Measurements from ENCODE around the gene SCGN. TPM values are rescaled to one million over a fixed set of nuclear protein-coding genes. Genes with fewer than 3 reads are reported as not detected.

SCGN gene
- total RNA-seq, 1 donor from 2014 or later: not detected

DNA sequence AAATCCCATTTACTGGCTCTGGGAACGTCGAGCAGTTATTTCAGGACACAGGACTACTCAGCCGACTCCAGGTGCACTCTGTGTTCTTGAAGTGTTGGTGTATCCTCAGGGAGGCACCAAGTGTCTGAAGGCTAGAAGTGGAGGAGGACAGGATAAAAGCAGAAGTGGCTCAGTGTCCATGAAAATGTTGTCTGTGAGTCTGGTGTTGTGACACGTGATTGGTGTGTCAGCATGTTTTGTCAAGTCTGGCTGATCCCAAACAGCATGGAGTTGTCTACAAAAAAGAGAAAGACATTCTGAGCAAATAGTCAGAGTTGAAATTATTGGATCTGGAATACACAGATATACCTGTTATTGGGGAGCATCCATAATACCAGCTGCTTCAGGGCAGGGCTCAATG, 30.3 kb downstream of the SCGN start:
- TF ChIP-seq, protein P1, sequence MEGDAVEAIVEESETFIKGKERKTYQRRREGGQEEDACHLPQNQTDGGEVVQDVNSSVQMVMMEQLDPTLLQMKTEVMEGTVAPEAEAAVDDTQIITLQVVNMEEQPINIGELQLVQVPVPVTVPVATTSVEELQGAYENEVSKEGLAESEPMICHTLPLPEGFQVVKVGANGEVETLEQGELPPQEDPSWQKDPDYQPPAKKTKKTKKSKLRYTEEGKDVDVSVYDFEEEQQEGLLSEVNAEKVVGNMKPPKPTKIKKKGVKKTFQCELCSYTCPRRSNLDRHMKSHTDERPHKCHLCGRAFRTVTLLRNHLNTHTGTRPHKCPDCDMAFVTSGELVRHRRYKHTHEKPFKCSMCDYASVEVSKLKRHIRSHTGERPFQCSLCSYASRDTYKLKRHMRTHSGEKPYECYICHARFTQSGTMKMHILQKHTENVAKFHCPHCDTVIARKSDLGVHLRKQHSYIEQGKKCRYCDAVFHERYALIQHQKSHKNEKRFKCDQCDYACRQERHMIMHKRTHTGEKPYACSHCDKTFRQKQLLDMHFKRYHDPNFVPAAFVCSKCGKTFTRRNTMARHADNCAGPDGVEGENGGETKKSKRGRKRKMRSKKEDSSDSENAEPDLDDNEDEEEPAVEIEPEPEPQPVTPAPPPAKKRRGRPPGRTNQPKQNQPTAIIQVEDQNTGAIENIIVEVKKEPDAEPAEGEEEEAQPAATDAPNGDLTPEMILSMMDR (IDR thresholded peaks at IDR 0.05; ENCODE audit: unreplicated experiment): no peak
- Mint-ChIP-seq H3K4me3 (no peak overlapping the region), H3K36me3 (no peaks in the 10 kb centered on the region), H3K27me3 (ENCODE audit: low read depth) (peaks cover 10% of the 10 kb centered on the region), H3K9me3 (peaks cover 8% of the 10 kb centered on the region), H3K27ac (no peak overlapping the region), H3K4me1 (peaks cover 6% of the 10 kb centered on the region)
- no peak for DNase-seq (ENCODE audit: low spot score in 2 of 2, unreplicated experiment in 2 of 2)

DNA sequence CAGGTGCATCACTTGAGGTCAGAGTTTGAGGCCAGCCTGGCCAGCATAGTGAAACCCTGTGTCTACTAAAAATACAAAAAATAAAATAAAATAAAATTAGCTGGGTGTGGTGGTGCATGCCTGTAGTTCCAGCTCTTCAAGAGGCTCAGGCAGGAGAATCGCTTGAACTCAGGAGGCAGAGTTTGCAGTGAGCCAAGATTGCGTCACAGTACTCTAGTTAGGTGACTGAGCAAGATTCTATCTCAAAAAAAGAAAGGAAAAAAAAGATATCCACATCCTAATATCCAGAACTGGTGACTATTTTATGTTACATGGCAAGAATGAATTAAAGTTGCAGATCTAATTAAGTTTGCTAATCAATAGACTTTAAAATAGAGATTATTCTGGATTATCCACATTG, 32.5 kb downstream of the SCGN start:
- DNase-seq (ENCODE audit: low spot score in 2 of 2, unreplicated experiment in 2 of 2): no peak
- Mint-ChIP-seq H3K27ac (no peak overlapping the region), H3K9me3 (peaks cover 8% of the 10 kb centered on the region), H3K4me3 (no peak overlapping the region), H3K4me1 (peaks cover 6% of the 10 kb centered on the region), H3K27me3 (ENCODE audit: low read depth) (peaks cover 11% of the 10 kb centered on the region), H3K36me3 (no peaks in the 10 kb centered on the region)
- TF ChIP-seq, protein P1 (IDR thresholded peaks at IDR 0.05; ENCODE audit: unreplicated experiment): no peak

DNA sequence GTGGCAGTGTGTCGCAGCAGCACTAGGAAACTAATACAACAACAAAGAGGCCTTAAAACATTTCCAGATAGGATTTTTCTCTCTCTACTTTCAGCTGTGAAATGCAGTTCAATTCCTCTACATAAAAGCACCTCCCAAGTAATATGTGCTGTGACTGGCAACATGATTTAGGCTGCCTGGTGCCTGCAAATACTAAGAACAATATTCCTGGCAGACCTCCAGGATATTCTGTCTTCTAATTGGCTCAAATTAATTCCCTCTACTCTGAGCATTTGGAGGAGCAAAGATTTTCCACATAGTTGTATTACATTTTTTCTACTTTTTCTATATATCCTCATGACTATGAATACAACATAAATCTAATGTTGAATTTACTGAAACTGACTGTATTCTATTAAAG, 33.2 kb downstream of the SCGN start:
- peaks cover 8% of the 10 kb centered on the region for H3K9me3 Mint-ChIP-seq
- H3K27me3 Mint-ChIP-seq (ENCODE audit: low read depth): peaks cover 11% of the 10 kb centered on the region
- H3K4me1 Mint-ChIP-seq: peaks cover 6% of the 10 kb centered on the region
- H3K4me3 Mint-ChIP-seq: no peak overlapping the region
- no peak overlapping the region for H3K27ac Mint-ChIP-seq
- TF ChIP-seq, protein P1 (IDR thresholded peaks at IDR 0.05; ENCODE audit: unreplicated experiment): no peak
- no peak for DNase-seq (ENCODE audit: low spot score in 2 of 2, unreplicated experiment in 2 of 2)
- no peaks in the 10 kb centered on the region for H3K36me3 Mint-ChIP-seq

DNA sequence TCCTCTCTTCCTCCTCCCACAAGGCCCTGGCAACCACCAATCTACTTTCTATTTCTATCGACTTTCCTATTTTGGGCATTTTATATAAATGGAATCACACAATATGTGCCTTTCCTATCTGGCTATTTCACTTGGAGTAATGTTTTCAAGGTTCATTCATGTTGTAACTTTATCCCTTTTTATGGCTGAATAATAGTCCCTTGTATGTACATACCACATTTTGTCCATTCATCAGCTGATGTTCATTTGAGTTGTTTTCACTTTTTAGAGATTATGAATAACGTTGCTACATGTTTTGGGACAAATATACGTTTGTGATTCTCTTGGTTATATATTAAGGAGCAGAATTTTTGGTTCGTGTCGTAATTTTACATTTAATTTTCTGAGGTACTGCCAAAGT, 33.9 kb downstream of the SCGN start:
- peaks cover 8% of the 10 kb centered on the region for H3K9me3 Mint-ChIP-seq
- no peaks in the 10 kb centered on the region for H3K36me3 Mint-ChIP-seq
- no peak overlapping the region for H3K27ac Mint-ChIP-seq

DNA sequence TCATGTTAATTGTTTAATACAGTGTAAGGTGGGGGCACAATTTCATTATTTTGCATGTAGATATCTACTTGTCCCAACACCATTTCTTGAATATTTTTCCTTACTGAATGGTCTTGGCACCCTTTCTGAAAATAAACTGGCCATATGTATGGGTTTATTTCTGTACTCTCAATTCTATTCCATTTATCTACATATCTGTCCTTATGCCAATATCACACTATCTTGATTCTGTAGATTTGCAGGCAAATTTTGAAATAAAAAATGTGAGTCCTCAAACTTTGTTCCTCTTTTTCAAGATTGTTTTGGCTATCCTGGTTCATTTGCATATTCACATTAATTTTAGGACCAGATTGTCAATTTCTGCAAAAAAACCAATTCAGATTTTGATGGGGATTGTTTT, 34.8 kb downstream of the SCGN start:
- H3K4me3 Mint-ChIP-seq: no peak overlapping the region
- peaks cover 8% of the 10 kb centered on the region for H3K9me3 Mint-ChIP-seq
- no peak overlapping the region for H3K27ac Mint-ChIP-seq
- peaks cover 7% of the 10 kb centered on the region for H3K27me3 Mint-ChIP-seq (ENCODE audit: low read depth)
- TF ChIP-seq, protein P1 (IDR thresholded peaks at IDR 0.05; ENCODE audit: unreplicated experiment): no peak
- no peaks in the 10 kb centered on the region for H3K36me3 Mint-ChIP-seq
- H3K4me1 Mint-ChIP-seq: peaks cover 6% of the 10 kb centered on the region
- no peak for DNase-seq (ENCODE audit: low spot score in 2 of 2, unreplicated experiment in 2 of 2)

More for the DNA sequence above, 33.9 kb downstream of the SCGN start:
- TF ChIP-seq, protein P1 (IDR thresholded peaks at IDR 0.05; ENCODE audit: unreplicated experiment): no peak
- peaks cover 11% of the 10 kb centered on the region for H3K27me3 Mint-ChIP-seq (ENCODE audit: low read depth)
- no peak for DNase-seq (ENCODE audit: low spot score in 2 of 2, unreplicated experiment in 2 of 2)
- H3K4me1 Mint-ChIP-seq: peaks cover 6% of the 10 kb centered on the region
- H3K4me3 Mint-ChIP-seq: no peak overlapping the region

DNA sequence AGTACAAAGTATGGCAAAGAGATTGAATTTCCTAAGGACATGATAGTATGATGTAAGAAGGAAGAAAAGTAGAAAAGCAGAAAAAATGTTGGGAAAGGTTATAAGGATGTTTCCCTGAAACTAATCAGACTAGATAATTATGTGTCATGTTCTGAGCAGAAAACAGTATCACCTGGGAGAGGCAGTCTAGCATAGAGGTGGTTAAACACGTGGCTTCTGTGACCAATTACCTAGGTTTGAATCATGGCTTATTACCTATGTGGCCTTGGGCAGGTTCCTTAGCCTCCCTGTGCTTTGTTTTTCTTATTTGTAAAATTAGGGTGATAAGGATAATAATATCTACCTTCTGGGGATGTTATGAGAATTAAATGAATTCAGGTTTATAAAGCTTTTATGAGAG, 38.0 kb downstream of the SCGN start:
- Mint-ChIP-seq H3K4me1 (peaks cover 11% of the 10 kb centered on the region), H3K27me3 (ENCODE audit: low read depth) (peaks cover 3% of the 10 kb centered on the region), H3K36me3 (no peaks in the 10 kb centered on the region), H3K4me3 (no peak overlapping the region), H3K9me3 (peaks cover 8% of the 10 kb centered on the region), H3K27ac (no peak overlapping the region)
- no peak for DNase-seq (ENCODE audit: low spot score in 2 of 2, unreplicated experiment in 2 of 2)
- TF ChIP-seq, protein P1 (IDR thresholded peaks at IDR 0.05; ENCODE audit: unreplicated experiment): no peak

Data from mesothelial cell of epicardium (in vitro differentiated cells).